HG03066 (cell line): Measurements from ENCODE around the gene NPTXR.
"Not testable (repeated sequence)": the region's sequence is repeated elsewhere in the genome, so short reads cannot be mapped to it uniquely, and the experiment has no call there.

Experiments
- ATAC-seq: cut with Tn5 transposase; IDR thresholded peaks from one replicate; pipeline ENCODE4 v1.9.1; 2021; ENCODE audit warnings: low read depth; ENCODE audit not compliant: unreplicated experiment

NPTXR gene

DNA sequence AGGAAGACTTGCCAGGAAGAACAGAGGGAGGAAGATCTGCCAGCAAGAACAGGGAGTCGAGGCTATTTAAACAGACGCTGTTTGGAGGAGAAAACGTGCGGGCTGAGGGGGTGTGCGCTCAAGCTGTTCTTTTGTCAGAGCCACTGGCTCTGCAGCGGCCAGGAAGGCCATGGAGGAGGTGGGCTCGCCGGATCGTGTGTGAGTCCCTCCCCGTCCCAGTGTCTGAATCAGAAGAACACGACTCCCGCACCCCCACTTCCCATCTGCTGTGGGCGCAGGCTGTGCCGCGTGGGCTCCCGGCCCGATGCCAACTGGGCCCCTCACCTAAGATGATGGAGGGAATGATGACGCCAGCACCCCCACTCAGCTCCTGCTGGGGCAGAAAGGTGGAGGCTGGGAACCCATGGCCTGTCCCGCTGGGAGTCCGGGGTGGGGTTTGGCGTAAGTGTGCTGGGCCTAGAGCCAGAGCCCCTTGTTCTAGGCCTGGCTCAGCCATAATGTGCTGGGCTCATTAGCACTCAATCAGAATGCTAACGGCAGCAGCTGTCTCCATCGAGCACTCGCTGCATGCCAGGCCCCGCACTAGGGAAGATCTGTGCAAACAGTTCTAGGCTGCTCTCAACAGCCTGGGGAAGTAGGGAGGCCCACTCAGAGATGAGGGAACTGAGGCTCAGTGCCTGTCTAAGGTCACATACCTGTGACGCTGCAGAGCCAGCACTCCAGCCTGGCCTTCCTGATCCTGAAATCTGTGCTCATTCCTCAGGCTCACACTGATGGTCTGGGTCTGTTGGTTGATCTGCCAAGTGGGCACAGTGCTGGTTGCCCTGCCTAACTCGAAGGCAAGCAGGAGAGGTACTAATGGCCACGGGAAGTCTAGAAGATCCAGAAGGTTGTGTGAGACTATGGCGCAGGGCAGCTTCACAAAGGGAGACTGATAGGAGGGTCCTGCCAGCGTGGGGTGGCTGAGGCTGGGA, 11.5 kb downstream of the NPTXR start:
- ATAC-seq, result no peak

DNA sequence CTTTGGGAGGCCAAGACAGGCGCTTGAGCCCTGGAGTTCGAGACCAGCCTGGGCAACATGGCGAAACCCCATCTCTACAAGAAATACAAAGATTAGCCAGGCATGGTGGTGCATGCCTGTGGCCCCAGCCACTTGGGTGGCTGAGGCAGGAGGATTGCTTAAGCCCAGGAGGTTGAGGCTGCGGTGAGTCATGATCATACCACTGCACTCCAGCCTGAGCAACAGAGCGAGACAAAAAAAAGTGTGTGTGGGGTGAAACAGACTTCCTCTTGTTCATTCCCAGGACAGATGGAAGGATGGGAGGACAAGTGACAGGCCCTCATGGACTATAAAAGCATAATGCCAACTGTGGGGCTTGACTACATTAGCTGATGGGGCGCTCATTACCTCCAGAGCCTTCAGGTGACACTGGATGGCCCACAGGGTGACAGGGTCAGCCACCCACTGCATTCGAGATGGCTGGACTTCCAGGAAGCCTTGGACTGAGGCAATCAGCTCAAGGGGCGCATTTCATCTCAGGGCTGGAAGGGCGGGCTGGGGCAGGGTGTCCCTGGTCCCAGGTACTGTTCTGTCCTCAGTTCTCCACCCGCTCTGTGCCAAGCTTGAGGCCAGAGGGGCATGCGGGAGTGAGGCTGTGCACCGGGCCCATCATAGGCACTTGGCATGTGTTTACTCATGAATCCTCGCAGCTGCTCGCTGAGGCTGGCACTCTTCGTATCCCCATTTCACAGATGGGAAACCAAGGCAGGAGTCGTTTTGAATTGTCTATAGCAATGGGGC, 12.5 kb downstream of the NPTXR start:
- no peak for ATAC-seq

DNA sequence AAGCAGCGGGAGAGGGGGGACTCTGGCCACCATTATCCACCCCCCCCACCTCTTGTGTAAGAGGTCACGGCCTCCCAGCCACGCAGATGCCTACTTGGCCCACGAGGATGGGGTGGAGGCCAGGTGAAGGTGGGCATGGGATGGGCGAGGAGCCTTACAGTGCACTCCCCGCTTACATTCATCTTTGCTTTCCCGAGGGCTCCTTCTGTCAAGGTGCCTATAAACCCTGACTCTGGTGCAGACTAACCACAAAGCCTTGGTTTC, 13.1 kb downstream of the NPTXR start:
- ATAC-seq, result no peak

DNA sequence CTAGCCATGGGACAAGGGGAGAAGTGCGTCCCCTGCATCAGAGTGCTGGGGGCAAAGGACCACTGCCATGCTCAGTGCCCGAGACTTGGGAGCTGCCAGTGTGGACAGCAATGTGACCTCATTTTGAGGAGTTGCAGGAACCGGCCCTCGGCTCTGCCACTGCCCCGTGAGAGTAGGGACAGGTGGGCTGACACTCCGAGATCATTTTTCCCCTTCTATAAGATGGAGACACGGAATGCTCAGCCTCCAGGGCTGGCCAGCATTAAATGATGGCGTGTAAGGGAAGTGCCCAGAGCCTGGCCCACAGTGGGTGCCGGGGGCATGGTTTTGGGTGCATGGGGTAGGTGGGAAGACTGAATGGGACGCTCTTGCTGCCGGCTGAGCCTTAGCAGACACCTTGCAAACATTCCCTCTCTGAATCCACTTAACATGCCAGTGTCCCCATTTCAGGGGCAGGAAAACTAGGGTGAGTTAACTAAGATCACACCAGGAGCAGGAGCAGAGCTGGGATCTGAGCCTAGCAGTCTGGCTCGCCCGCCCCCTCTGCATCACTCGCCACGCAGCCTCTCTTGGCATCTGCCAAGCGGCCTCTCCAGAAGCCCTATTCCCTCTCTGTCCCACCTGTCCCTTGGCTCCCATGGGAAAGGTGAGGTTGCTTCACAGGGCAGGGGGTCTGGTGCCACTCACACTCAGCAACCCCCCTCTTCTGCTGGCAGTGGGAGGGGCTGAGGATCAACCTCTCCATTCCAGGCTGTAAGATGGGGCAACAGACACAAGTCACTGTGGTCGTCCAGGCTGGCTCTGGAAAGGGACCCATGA, 13.6 kb downstream of the NPTXR start:
- no peak for ATAC-seq

DNA sequence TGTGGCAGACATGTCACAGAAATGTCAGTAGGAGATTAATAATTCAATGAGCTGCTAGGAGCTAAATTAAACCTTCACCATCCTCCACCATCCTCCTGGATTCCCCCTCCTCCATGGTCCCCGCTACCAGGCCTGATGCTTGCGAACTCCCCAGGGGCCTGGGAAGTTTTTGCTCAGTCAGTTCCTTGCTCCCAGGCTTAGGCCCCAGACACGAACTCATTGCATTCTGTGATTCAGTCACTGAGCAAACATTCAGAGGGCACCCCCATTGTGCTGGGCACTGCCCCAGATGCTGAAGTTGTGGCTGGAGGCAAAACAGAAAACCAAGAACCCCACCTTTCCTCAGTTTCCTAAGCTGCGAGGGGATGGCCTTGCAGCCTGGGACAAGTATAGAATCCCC, 14.3 kb downstream of the NPTXR start:
- no peak for ATAC-seq

DNA sequence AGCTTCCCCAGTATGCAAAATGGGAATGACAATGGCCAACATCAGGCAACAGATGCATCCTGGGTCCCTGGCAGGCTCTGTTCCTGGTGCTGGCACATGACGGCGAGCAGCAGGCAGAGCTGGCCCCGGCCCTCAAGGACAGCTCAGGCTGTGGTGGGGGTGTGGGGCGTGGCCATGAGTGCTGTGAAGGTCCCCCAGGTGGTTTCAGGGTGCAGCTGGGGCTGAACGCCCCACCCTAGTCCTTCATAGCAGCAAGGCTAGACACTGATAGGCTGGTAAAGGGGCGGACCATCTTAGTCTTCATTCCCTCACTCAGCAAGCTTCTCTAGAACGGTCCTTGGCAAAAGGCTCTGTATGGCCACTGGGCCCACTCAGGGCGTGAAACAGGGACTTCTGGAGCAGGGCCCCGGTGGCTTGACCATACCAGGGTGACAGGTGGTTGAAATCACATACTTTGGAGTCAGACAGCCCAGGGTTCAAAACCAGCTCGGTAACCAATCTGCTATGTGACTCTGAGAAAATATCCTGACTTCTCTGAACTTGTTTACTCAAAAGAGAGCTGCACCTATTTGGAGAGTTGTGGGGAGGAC, 15.1 kb downstream of the NPTXR start:
- no peak for ATAC-seq

DNA sequence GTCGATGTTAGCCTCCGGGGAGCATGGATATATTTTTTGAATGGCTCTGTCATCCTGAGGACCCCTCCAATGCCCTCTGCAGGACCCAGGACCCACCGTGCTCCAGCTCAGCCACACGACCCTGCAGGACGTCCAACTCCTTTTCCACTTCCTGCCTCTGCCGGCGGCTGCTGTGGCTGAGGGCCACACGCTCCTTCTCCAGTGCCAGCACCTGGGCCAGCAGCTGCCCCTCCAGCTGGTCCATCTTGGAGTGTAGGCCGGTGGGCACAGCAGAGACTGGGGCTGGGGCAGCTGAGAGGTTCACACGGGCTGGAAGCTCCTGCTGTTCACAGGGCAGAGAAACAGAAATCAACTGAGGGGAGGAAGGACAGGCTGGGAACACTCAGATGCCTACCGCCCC, 15.6 kb downstream of the NPTXR start:
- no peak for ATAC-seq

DNA sequence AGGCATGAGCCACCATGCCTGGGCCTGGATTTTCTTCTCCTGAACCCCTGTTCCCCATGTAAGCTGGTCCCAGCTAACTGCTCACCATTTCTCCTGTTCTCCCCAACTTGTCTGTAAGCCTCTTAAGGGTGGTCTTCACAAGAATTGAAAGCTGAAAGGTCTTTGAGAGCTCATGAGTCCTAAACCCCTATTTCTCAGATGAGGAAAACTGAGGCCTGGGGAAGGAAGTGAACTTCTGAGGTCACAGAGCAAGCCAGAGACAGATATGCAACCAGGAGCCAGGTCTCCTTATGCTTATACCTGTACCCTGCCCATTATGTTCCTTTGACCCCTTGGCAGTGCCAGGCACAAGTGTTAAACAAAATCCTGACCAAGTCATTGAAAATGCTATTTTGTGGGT, 16.3 kb downstream of the NPTXR start:
- no peak for ATAC-seq

DNA sequence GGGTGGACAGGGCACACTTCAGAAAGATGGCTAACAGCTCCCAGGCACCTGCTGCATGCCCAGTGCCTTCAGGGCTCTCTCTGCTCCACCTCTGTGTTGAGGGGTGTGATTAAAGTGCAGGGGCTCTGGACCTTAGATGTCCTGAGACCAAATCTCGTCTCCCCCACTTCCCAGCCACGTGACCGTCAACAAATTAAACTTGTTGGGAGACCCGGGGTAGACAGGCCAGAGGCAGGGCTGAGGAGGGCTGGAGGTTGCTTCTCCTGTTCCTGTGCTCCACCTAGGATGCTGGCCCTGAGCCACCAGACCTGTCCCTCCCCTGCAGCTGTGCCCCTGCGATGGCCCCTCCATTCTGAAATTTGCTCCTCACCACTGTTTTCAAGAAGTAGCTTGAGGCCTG, 17.0 kb downstream of the NPTXR start:
- no peak for ATAC-seq

DNA sequence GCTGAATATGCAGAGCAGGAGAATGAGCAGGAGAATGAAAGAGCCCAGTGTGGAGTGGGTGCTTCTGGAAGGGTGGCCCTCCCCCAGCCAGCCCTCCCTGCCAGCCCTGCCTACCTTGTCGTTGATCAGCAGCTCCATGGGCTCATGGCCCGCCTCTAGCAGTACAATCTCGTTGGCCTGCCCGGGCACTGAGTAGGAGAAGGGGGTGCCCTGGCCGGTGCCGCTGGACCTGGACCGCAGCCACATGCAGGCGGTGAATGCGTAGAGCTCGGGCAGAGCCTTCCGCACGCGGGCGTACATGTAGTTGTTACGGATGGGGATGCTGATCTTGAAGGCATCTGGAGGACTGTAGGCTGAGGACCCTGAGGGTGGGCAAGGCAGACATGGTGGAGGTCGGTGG, 17.4 kb downstream of the NPTXR start:
- no peak for ATAC-seq

DNA sequence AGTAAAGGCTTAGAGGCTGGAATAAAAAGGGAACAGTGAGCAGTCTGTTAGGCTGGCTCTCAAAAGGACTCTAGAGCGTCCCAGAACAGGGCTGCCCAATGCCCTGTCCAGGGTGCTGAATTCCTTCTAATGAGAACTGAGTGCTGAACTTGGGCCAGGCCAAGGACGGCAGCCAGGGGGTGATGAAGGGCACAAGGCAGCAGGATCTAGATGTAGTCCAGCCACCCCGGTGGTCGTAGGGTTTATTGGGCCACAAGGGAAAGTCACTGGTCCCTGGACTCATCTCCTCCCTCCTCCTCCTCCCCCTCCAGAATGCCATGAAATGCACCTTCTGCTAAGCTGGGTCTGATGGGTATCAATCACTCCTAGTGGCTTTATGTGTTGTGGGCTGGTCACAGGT, 19.2 kb downstream of the NPTXR start:
- no peak for ATAC-seq

DNA sequence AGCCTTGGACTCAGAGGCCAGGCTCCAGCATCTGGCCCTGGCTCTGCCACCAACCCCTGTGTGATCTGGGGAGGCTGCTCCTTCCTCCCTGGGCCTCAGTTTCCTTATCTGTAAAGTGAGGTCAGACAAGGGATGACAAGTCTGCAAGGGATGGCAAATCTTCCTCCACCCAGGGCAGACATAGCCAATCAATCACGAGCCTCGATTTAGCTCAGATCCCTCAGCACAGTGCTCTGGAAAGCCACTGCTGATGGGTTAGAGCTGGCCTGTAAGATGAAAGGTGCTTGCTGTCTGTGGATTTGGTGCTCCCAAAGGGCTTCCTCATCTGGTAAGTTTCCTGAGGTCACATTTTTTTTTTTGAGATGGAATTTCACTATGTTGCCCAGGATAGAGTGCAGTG, 20.2 kb downstream of the NPTXR start:
- ATAC-seq, result no peak

DNA sequence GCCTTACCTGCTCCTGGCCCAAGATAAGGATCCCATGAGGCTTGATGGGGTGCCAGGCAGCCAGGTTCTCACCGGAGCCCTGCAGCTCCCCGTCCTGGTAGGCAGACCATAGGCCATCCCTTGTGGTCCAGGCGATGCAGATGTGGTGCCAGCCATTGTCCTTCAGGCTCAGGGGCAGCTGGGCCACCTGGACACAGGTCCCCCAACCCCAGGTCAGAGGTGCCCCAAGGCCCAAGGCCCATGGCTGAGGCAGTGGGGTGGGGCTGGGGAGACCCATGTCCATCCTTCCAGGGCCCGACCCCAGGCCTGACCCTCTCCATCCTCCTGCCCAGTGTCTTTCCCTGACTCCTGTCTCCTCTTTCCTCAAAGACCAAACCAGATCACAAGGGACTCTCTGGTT, 20.8 kb downstream of the NPTXR start:
- ATAC-seq, result no peak

DNA sequence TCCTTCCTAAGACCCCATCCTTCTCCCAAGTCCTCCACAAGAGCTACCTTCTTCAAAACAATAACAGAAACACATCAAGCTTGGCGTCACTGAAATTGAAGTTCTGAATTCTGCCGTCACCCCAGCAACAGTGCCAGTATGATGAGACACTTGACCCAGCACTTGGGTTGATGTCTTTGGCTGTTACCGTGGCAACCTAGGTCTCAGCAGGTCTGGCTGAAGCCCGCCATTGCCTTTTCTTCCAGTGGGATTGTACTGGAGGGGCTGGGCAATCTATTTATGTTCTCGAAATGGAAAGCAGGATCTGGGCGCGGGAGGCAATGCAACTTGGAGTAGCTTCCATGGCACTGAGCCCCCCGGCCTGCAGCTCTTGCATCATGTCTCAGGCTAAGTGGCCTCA, 23.8 kb downstream of the NPTXR start:
- no peak for ATAC-seq

DNA sequence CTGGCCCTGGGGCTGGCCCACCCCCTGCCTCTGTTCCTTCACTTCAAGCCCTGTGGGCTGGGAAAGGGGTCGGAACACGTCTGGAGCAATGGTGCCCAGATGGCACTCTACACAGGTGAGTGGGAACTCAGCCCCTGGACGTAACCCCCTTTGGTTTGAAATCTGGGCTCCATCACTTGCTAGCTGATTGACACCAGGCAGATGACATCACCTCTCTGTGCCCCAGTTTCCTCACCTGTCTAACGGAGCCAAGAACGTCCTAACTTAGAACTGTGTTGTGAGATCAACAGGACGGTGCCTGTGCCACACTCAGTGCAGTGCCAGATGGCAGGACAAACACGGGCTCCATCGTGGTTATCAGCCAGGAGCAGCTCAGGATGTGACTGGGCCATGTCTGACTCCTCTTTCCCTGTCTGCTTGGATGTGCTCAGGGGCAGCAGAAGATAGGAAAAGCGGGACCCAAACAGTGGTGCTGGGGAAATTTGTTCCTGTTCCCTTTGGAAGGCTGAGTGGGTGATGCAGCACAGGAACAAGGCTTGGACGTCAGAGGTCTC, 24.4 kb downstream of the NPTXR start:
- no peak for ATAC-seq

DNA sequence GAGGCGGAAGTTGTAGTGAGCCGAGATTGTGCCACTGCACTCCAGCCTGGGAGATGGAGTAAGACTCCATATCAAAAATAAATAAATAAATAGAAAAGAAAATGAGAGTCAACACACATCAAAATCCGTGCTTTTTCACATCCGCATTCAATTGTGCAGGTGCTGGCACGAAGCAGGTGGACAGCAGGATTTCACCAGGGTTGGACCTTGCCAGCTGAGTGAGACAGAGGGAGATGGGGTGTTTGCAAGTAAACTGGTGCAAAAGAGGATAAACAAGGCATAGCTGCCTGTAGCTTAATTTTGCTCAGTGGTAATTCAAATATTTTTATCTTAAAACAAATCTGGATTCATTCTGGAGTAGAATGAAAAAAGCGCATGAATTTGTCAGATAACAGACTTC, 26.6 kb downstream of the NPTXR start:
- ATAC-seq, result no peak

DNA sequence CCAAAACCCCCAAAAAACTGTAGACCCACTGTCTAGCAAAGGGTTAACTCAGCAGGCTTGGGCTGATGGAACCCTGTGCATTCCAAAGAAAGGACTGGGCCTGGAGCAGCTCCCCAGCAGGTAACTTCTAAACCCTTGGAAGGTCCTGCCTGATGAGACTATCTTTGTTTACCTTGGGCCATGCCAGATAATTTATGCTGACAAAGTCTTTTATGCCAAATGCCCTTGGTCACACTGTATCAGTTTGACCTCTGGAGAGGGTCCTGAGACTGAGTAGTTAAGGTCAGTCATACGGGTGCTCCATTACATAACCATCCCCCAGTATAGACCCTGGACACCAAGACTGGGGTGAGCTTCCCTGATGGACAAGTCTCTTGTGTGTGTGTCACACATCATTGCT, 28.0 kb downstream of the NPTXR start:
- no peak for ATAC-seq

DNA sequence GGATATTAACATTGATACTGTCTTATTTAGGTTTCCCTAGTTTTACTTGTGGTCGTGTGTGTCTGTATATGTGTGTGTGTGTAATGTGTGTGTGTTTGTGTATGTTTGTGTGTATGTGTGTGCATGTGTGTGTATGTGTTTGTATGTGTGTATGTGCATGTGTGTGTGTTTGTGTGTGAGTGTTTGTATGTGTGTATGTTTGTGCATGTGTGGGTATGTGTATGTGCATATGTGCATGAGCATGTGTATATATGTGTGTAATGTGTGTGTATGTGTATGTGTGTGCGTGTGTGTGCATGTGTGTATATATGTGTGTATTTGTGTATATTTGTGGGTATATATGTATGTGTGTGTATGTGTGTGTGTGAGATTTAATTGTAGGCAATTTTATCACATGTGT, 32.6 kb downstream of the NPTXR start:
- ATAC-seq, result no peak

DNA sequence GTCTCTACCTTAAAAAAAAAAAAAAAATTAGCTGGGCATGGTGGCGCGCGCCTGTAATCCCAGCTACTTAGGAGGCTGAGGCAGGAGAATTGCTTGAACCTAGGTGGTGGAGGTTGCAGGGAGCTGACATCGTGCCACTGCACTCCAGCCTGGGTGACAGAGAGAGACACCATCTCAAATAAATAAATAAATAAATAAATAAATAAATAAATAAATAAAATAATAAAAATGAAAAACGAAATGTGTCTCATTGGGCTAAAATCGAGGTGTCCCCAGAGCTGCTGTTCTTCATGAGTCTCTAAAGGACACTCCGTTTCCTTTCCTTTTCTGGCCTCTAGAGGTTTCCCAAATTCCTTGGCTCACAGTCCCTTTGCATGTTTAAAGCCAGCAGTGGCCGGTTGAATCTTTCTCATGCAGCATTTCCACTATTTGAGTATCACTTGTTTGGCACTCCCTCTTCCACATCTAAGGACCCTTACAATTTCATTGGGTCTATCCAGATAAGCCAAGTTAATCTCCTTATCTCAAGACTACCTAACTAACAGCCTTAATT, 38.7 kb downstream of the NPTXR start:
- ATAC-seq, result not testable (repeated sequence)

DNA sequence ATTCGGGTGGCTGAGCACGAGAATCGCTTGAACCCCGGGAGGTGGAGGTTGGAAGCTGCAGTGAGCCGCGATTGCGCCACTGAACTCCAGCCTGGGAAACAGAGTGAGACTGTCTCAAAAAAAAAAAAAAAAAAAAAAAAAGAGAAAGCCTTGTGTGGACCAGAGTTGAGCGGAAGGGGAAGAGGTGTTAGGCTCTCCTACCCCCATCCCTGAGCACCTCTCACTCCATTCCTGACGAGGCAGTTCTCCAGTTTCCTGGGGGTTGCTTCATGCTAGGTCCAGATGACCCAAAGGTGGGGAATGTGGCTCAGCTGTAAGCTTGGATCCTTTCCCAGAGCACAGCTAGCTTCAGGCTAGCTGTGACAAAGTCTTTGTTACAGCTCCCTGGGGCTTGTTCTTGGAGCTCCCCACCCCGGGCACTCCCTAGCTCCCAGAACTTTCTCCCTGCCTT, 41.1 kb downstream of the NPTXR start:
- no peak for ATAC-seq
